ENCODE results near the gene GNAT2.

Gene GNAT2

GRCh38 chr1:109557520-109557919 is 61.9 kb downstream of the GNAT2 start:
- DNase-seq (ENCODE audit: low read depth in 2 of 2) = no peak

GRCh38 chr1:109556563-109556962 is 62.9 kb downstream of the GNAT2 start:
- no peak for DNase-seq (ENCODE audit: low read depth in 2 of 2)

Data from stimulated activated CD8-positive, alpha-beta memory T cell treated with anti-CD3 and anti-CD28 coated beads, Interleukin-15, amount 100 ng/mL, for 48 hours (primary cell).